H1 (cell line): ENCODE data around the gene NOTUM. TPM values are rescaled to one million over a fixed set of nuclear protein-coding genes. Genes with fewer than 3 reads are reported as not detected.

ENCODE experiments used
- CTCF ChIA-PET: fragments of 300-600 bp; sonication (Branson Sonifier 250); formaldehyde crosslinking; loops from one replicate; lab custom pipeline; 2021; ENCODE audit not compliant: partially characterized antibody; lab: Charles Lee
- POLR2A ChIA-PET: fragments of 300-600 bp; sonication (Branson Sonifier 250); formaldehyde crosslinking; loops from one replicate; lab custom pipeline; 2021; ENCODE audit warnings: inconsistent platforms; ENCODE audit not compliant: partially characterized antibody; lab: Charles Lee
- DNase-seq, 2 experiments: peaks; one replicate each; pipeline versions ENCODE4 v3.0.0 to v3.0.0-alpha.2; 2010 to 2022; ENCODE audit warnings: low spot score in 2 of 2, low read depth in 1 of 2, mixed read lengths in 1 of 2
- FAIRE-seq: peaks from 2 replicates; lab custom pipeline; 2011; peaks lifted over from hg19 to GRCh38; lab: Jason Lieb, UNC
- H2AFZ ChIP-seq: 2 replicates; pipeline ENCODE4 v1.8.1; 2012; ENCODE audit warnings: low read length, inconsistent platforms
- H2AK5ac ChIP-seq: 2 replicates; pipeline ENCODE4 v1.6.1; 2013; ENCODE audit warnings: low read depth, low read length
- H2BK120ac ChIP-seq: replicated peaks from 2 replicates; pipeline ENCODE3; 2013; ENCODE audit warnings: low read depth, low read length, inconsistent platforms
- H2BK12ac ChIP-seq: 2 replicates; pipeline ENCODE4 v1.6.1; 2013; ENCODE audit warnings: low read depth, low read length
- H2BK15ac ChIP-seq: 2 replicates; pipeline ENCODE4 v1.6.1; 2013; ENCODE audit warnings: low read length
- H2BK20ac ChIP-seq: 2 replicates; pipeline ENCODE4 v1.6.1; 2013; ENCODE audit warnings: low read length
- H2BK5ac ChIP-seq: 2 replicates; pipeline ENCODE4 v1.6.1; 2013; ENCODE audit warnings: low read depth, low read length
- H3K14ac ChIP-seq: 2 replicates; pipeline ENCODE4 v1.6.1; 2013; ENCODE audit warnings: inconsistent platforms; ENCODE audit not compliant: insufficient read length
- H3K18ac ChIP-seq: 2 replicates; pipeline ENCODE4 v1.6.1; 2013; ENCODE audit warnings: low read length; ENCODE audit errors: extremely low read depth
- H3K23ac ChIP-seq: 2 replicates; pipeline ENCODE4 v1.6.1; 2013; ENCODE audit warnings: inconsistent platforms; ENCODE audit not compliant: insufficient read length
- H3K23me2 ChIP-seq: 2 replicates; pipeline ENCODE4 v1.6.1; 2013; ENCODE audit warnings: low read depth, low read length
- H3K27ac ChIP-seq: 2 replicates; pipeline ENCODE4 v1.6.1; 2011; ENCODE audit warnings: low read depth, low read length, inconsistent platforms
- H3K27me3 ChIP-seq, 4 experiments: replicated peaks in 1 of 4; 1 replicate in 1 of 4; 2 replicates in 3 of 4; pipeline versions ENCODE4 v1.6.1 to v1.8.1; 2011 to 2013; ENCODE audit warnings: low read length in 3 of 4, mild to moderate bottlenecking in 3 of 4, inconsistent platforms in 2 of 4, mixed read lengths in 2 of 4, moderate library complexity in 1 of 4; ENCODE audit not compliant: control insufficient read depth in 3 of 4, insufficient read depth in 3 of 4; ENCODE audit errors: extremely low read depth in 1 of 4
- H3K36me3 ChIP-seq, 4 experiments: 2 replicates each; pipeline versions ENCODE4 v1.6.1 to v1.8.1; 2011 to 2013; ENCODE audit warnings: mild to moderate bottlenecking in 4 of 4, low read length in 3 of 4, moderate library complexity in 2 of 4, control low read depth in 1 of 4, inconsistent platforms in 1 of 4; ENCODE audit not compliant: insufficient read depth in 4 of 4, control insufficient read depth in 2 of 4
- H3K4ac ChIP-seq: replicated peaks from 2 replicates; pipeline ENCODE3; 2013; ENCODE audit warnings: low read length, low read depth, mixed read lengths, inconsistent platforms; ENCODE audit not compliant: insufficient read length
- H3K4me1 ChIP-seq, 4 experiments: replicated peaks in 1 of 4; 1 replicate in 1 of 4; 2 replicates in 3 of 4; pipeline versions ENCODE4 v1.6.1 to v1.8.1; 2011 to 2013; ENCODE audit warnings: low read length in 3 of 4, inconsistent platforms in 2 of 4, mixed read lengths in 1 of 4; ENCODE audit not compliant: insufficient read depth in 4 of 4, control insufficient read depth in 3 of 4
- H3K4me2 ChIP-seq, 2 experiments: 2 replicates each; pipeline versions ENCODE4 v1.6.1 to v1.8.1; 2011 to 2013; ENCODE audit warnings: low read depth in 2 of 2, low read length in 2 of 2, control low read depth in 1 of 2, inconsistent platforms in 1 of 2, mild to moderate bottlenecking in 1 of 2; ENCODE audit not compliant: insufficient read depth in 1 of 2
- H3K4me3 ChIP-seq, 4 experiments: fragments of 200-600, 300-600 bp in 1 of 4; sonication (generic), shearing (Covaris generic), sonication (Bioruptor Twin) in 1 of 4; 2 replicates each; pipeline versions ENCODE4 v1.5.1 to v1.8.1; 2011 to 2016; ENCODE audit warnings: low read length in 4 of 4, low read depth in 3 of 4, control low read depth in 2 of 4, inconsistent platforms in 2 of 4, mild to moderate bottlenecking in 2 of 4, mixed read lengths in 1 of 4, moderate library complexity in 1 of 4; ENCODE audit not compliant: insufficient read depth in 2 of 4; ENCODE audit errors: extremely low read depth in 1 of 4
- H3K56ac ChIP-seq: replicated peaks from 2 replicates; pipeline ENCODE3; 2013; ENCODE audit warnings: low read depth, mild to moderate bottlenecking, mixed read lengths, low read length, inconsistent platforms; ENCODE audit not compliant: insufficient read length
- H3K79me1 ChIP-seq: 2 replicates; pipeline ENCODE4 v1.6.1; 2013; ENCODE audit warnings: low read depth, low read length, control low read depth
- H3K79me2 ChIP-seq, 2 experiments: 2 replicates each; pipeline versions ENCODE4 v1.6.1 to v1.8.1; 2012 to 2013; ENCODE audit warnings: low read length in 2 of 2, mild to moderate bottlenecking in 2 of 2, inconsistent platforms in 1 of 2; ENCODE audit not compliant: insufficient read depth in 2 of 2, control insufficient read depth in 1 of 2
- H3K9ac ChIP-seq, 4 experiments: replicated peaks in 1 of 4; 1 replicate in 1 of 4; 2 replicates in 3 of 4; pipeline versions ENCODE4 v1.6.1 to v1.8.1; 2011 to 2013; ENCODE audit warnings: low read depth in 3 of 4, low read length in 3 of 4, control low read depth in 2 of 4, mild to moderate bottlenecking in 2 of 4, moderate library complexity in 2 of 4, inconsistent platforms in 1 of 4; ENCODE audit errors: extremely low read depth in 1 of 4
- H3K9me3 ChIP-seq, 2 experiments: 2 replicates each; pipeline versions ENCODE4 v1.6.1 to v1.8.1; 2012 to 2013; ENCODE audit warnings: mild to moderate bottlenecking in 2 of 2, moderate library complexity in 2 of 2, control low read depth in 1 of 2, inconsistent platforms in 1 of 2, low read depth in 1 of 2, low read length in 1 of 2, mixed read lengths in 1 of 2; ENCODE audit not compliant: insufficient read depth in 2 of 2
- H4K20me1 ChIP-seq, 2 experiments: replicated peaks in 1 of 2; 2 replicates each; pipeline versions ENCODE3 to v1.8.1; 2011 to 2013; ENCODE audit warnings: inconsistent platforms in 2 of 2, low read length in 2 of 2, mild to moderate bottlenecking in 1 of 2; ENCODE audit not compliant: insufficient read depth in 2 of 2, control insufficient read depth in 1 of 2
- H4K5ac ChIP-seq: 2 replicates; pipeline ENCODE4 v1.6.1; 2013; ENCODE audit warnings: low read length, low read depth, mixed read lengths, inconsistent platforms; ENCODE audit not compliant: insufficient read length
- H4K8ac ChIP-seq: 2 replicates; pipeline ENCODE4 v1.8.0; 2013; ENCODE audit warnings: mild to moderate bottlenecking, moderate library complexity, low read length, inconsistent platforms; ENCODE audit not compliant: insufficient read depth; ENCODE audit errors: extremely low read depth
- H4K91ac ChIP-seq: replicated peaks from 2 replicates; pipeline ENCODE3; 2013; ENCODE audit warnings: low read length, mixed read lengths, inconsistent platforms; ENCODE audit not compliant: insufficient read length
- CBX8 ChIP-seq: fragments of 300-800, 300-1000 bp; sonication (generic); IDR thresholded peaks from 2 replicates; pipeline ENCODE4 v1.7.1; 2016; ENCODE audit warnings: low read depth, low read length, borderline replicate concordance
- JUN ChIP-seq: IDR thresholded peaks from 2 replicates; pipeline ENCODE4 v1.6.1; 2011; ENCODE audit warnings: low read depth, mild to moderate bottlenecking, improper control_type of control experiment, low read length
- POLR2A ChIP-seq, 2 experiments: IDR thresholded peaks; 1 replicate in 1 of 2; 2 replicates in 1 of 2; pipeline ENCODE4 v1.6.1; 2011; ENCODE audit warnings: low read depth in 2 of 2, low read length in 2 of 2, mild to moderate bottlenecking in 2 of 2; ENCODE audit errors: control extremely low read depth in 1 of 2
- RFX5 ChIP-seq: IDR thresholded peaks from 2 replicates; pipeline ENCODE4 v1.6.1; 2011; ENCODE audit warnings: low read depth, low read length, improper control_type of control experiment, borderline replicate concordance
- SAP30 ChIP-seq: fragments of 300-600 bp; sonication (generic); IDR thresholded peaks from 2 replicates; pipeline ENCODE4 v1.7.1; 2012; ENCODE audit warnings: low read length, moderate library complexity, mild to moderate bottlenecking, inconsistent platforms; ENCODE audit not compliant: insufficient read depth, insufficient replicate concordance
- WGBS, 2 experiments: shearing (Covaris generic) in 1 of 2; methylation state at CpG; one replicate each; pipeline versions ENCODE4 v1.1.6 to v1.1.7; 2013 to 2015; ENCODE audit warnings: low lambda C conversion rate in 2 of 2, mixed read lengths in 2 of 2, inconsistent platforms in 1 of 2, low coverage in 1 of 2, missing lambda C conversion rate in 1 of 2; ENCODE audit not compliant: insufficient replicate concordance in 2 of 2, insufficient coverage in 1 of 2, insufficient read length in 1 of 2; ENCODE audit errors: extremely low coverage in 1 of 2, missing lambda C conversion rate in 1 of 2; 5-methylcytosine and 5-hydroxymethylcytosine counted together
- polyA plus RNA-seq, 7 experiments: library from polyadenylated mRNA; depleted of rRNA in 3 of 7; stranded (reverse) in 5 of 7; unstranded in 2 of 7; fragments of >200 nt in 5 of 7; fragments of 200-250 nt in 2 of 7; gene quantifications; 1 replicate in 5 of 7; 2 replicates in 1 of 7; 4 replicates in 1 of 7; pipeline versions ENCODE4 v1.2.1 to v1.2.3, GENCODE V29; 2011 to 2013; ENCODE audit warnings: missing spikeins in 2 of 7, mixed read lengths in 2 of 7
- total RNA-seq: library from RNA; stranded (reverse); fragmentation: NEBNext Ultra II Directional; extraction: Animal tissue kit (Norgen Biotek cat#: 25700); gene quantifications from 2 replicates; pipeline ENCODE4 v1.2.1, GENCODE V29; 2021
- TF ChIP-seq, protein P1 (sequence below), 3 experiments: IDR thresholded peaks; 1 replicate in 2 of 3; 2 replicates in 1 of 3; pipeline versions ENCODE4 v1.5.1 to v1.6.1; 2011; ENCODE audit warnings: low read length in 3 of 3, mild to moderate bottlenecking in 3 of 3, inconsistent platforms in 2 of 3, low read depth in 1 of 3, moderate library complexity in 1 of 3; ENCODE audit not compliant: insufficient read depth in 1 of 3; ENCODE audit errors: control extremely low read depth in 1 of 3

NOTUM gene
- total and polyA plus RNA-seq, 2 of the 8 experiments (the other 6 are each of a cell fraction or from before 2014, with no cell fraction given) = 0.45 to 0.76 TPM

DNA sequence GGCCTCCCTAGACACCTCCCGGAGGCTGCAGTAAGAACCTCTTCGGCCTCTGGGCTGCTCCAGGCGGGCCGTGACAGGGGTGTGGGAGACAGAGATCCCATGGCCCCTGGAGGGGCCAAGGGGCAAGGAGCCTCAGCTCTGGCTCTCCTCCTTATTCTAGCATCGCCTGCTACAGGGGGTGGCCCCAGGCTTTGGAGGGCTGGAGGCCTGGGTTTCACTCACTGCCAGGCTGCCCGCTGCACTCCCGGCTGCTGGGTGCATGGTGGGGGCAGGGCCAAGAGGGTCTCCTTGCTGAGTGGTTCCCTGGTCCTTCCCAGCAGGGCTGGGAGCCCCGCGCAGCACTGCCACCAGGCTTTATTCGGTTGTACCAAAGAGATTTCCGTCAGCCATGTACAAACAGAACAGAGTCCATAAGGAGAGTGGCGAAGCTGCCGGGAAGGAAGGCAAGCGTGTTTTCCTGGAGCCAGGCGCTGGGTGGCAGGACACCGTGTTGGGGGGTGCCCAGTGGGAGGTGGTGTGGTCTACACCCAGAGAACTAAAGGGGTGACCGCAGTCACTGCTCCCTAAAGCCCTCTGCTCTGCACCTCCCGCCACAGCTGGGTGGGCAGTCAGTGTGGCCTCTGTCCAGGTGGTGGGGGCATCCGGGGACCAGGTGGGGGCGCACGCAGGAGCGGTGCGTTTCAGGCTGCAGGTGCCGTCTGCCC is 56.9 kb downstream of the NOTUM start:
- Histone ChIP-seq H3K9ac (no peak overlapping the region), H3K79me1 (no peaks in the 10 kb centered on the region; the same call in 1 of the 2 replicates), H3K23ac (no peak overlapping the region), H3K4me2 (no peak overlapping the region), H4K20me1 (peaks cover 5 to 14% of the 10 kb centered on the region in 2 experiments), H3K9me3 (no peaks in the 10 kb centered on the region), H3K79me2 (no peaks in the 10 kb centered on the region), H3K27ac (no peak overlapping the region), H3K23me2 (peaks cover 6% of the 10 kb centered on the region; the same call in 1 of the 2 replicates), H3K4me1 (peaks cover 0 to 8% (median 2%) of the 10 kb centered on the region in 4 experiments; a peak in 3 of 7 replicates), H4K5ac (no peak overlapping the region), H4K8ac (no peak overlapping the region), H2BK15ac (no peak overlapping the region), H3K4me3 (no peak overlapping the region), H2BK120ac (no peak overlapping the region), H3K4ac (no peak overlapping the region), H2BK5ac (no peak overlapping the region), H3K56ac (no peak overlapping the region), H2BK12ac (no peak overlapping the region), H2BK20ac (no peak overlapping the region), H3K27me3 (peaks cover 0 to 22% (median 14%) of the 10 kb centered on the region in 4 experiments; a peak in 5 of 7 replicates), H3K14ac (no peak overlapping the region), H3K36me3 (peaks cover 0 to 3% (median 2%) of the 10 kb centered on the region in 4 experiments; a peak in 4 of 8 replicates), H2AFZ (no peak overlapping the region), H4K91ac (no peak overlapping the region), H2AK5ac (no peak overlapping the region), H3K18ac (no peak overlapping the region)
- no peak for DNase-seq
- WGBS, 2 experiments = 90% methylated on average over 24 of the region's 24 CpGs; no CpG with 5 or more reads in 1 of the 2 experiments
- CTCF ChIA-PET = no interaction called here
- no peak for FAIRE-seq
- POLR2A ChIA-PET = interaction anchor here (1.0 to 4.0 kb wide), 6 partner anchors 9 to 55 kb away, joined by 3 to 22 read pairs (median 4); partner anchors contain the start of gene MAFG
- TF ChIP-seq SAP30 = no peak
- TF ChIP-seq, protein P1, sequence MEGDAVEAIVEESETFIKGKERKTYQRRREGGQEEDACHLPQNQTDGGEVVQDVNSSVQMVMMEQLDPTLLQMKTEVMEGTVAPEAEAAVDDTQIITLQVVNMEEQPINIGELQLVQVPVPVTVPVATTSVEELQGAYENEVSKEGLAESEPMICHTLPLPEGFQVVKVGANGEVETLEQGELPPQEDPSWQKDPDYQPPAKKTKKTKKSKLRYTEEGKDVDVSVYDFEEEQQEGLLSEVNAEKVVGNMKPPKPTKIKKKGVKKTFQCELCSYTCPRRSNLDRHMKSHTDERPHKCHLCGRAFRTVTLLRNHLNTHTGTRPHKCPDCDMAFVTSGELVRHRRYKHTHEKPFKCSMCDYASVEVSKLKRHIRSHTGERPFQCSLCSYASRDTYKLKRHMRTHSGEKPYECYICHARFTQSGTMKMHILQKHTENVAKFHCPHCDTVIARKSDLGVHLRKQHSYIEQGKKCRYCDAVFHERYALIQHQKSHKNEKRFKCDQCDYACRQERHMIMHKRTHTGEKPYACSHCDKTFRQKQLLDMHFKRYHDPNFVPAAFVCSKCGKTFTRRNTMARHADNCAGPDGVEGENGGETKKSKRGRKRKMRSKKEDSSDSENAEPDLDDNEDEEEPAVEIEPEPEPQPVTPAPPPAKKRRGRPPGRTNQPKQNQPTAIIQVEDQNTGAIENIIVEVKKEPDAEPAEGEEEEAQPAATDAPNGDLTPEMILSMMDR (IDR thresholded peaks at IDR 0.05; ENCODE audit: control extremely low read depth in 1 of 3, insufficient read depth in 1 of 3, low read depth in 1 of 3, low read length in 3 of 3) = no peak
- no peak for TF ChIP-seq POLR2A (IDR thresholded peaks at IDR 0.05; ENCODE audit: control extremely low read depth in 1 of 2, low read depth in 2 of 2, low read length in 2 of 2)
- no peak for TF ChIP-seq RFX5
- TF ChIP-seq CBX8 = no peak
- TF ChIP-seq JUN = no peak
